ENCODE data around the gene FCN2. TPM values are rescaled to one million over a fixed set of nuclear protein-coding genes. Genes with fewer than 3 reads are reported as not detected.

FCN2 gene
- polyA plus RNA-seq, 2 of the 4 experiments (the other 2 are of a cell fraction), result not detected

GRCh38 chr9:134935056-134935640 is 54.5 kb downstream of the FCN2 start:
- no peak overlapping the region for H3K4me3 ChIP-seq
- DNase-seq (ENCODE audit: low read depth in 1 of 2, low spot score in 1 of 2), result no peak
- no peak overlapping the region for H3K27ac ChIP-seq
- ChIA-PET POLR2A (no interaction called here), CTCF (interaction anchor here (0.9 to 1.4 kb wide), 2 partner anchors 9 kb away, joined by 3 read pairs; no protein-coding TSS in a partner anchor)
- 54% methylated on average over 17 of the region's 17 CpGs for WGBS (ENCODE audit: missing lambda C conversion rate)
- TF ChIP-seq NFE2L2 (conservative IDR thresholded peaks at IDR 0.05; ENCODE audit: low read length), result no peak
- no peak for TF ChIP-seq FOSL2 (IDR thresholded peaks at IDR 0.05)
- TF ChIP-seq FOSL2 (CRISPR knock-in tag; IDR thresholded peaks at IDR 0.05), result no peak
- TF ChIP-seq JUN (IDR thresholded peaks at IDR 0.05), result no peak
- no peak for TF ChIP-seq ZSCAN20 (CRISPR knock-in tag; IDR thresholded peaks at IDR 0.05)
- no peak for TF ChIP-seq BCL3 (IDR thresholded peaks at IDR 0.05)
- TF ChIP-seq ZNF302 (CRISPR knock-in tag; IDR thresholded peaks at IDR 0.05), result no peak
- no peak for TF ChIP-seq SREBF2 (IDR thresholded peaks at IDR 0.05)
- no peak for FAIRE-seq
- no peak for ATAC-seq
- no peaks in the 10 kb centered on the region for H3K9me3 ChIP-seq
- H3K4me1 ChIP-seq, result no peaks in the 10 kb centered on the region
- H3K4me2 ChIP-seq, result no peak overlapping the region

GRCh38 chr9:134935701-134936345 is 55.2 kb downstream of the FCN2 start:
- 59% methylated on average over 27 of the region's 27 CpGs for WGBS (ENCODE audit: missing lambda C conversion rate)
- CTCF ChIA-PET, result interaction anchor here (0.9 to 1.3 kb wide), 2 partner anchors 8 to 13 kb away, joined by 3 read pairs; no protein-coding TSS in a partner anchor
- no peak for DNase-seq (ENCODE audit: low read depth in 1 of 2, low spot score in 1 of 2)
- FAIRE-seq, result no peak
- Histone ChIP-seq H3K4me2 (no peak overlapping the region), H3K27ac (no peak overlapping the region), H3K4me3 (no peak overlapping the region), H3K4me1 (no peaks in the 10 kb centered on the region), H3K9me3 (no peaks in the 10 kb centered on the region)
- no peak for TF ChIP-seq HEYL (CRISPR knock-in tag; IDR thresholded peaks at IDR 0.05)
- POLR2A ChIA-PET, result no interaction called here
- no peak for ATAC-seq

- no peak overlapping the region for H3K27ac ChIP-seq
- no peaks in the 10 kb centered on the region for H3K4me1 ChIP-seq
- POLR2A ChIA-PET, result no interaction called here
- DNase-seq (ENCODE audit: low read depth in 1 of 2, low spot score in 1 of 2), result no peak
- no peak for ATAC-seq
- H3K4me2 ChIP-seq, result no peak overlapping the region
- CTCF ChIA-PET, result interaction anchor here (1.3 kb wide), 1 partner anchor 13 kb away, joined by 3 read pairs; no protein-coding TSS in a partner anchor
- no peaks in the 10 kb centered on the region for H3K9me3 ChIP-seq
- 40% methylated on average over 12 of the region's 13 CpGs for WGBS (ENCODE audit: missing lambda C conversion rate)
- no peak for TF ChIP-seq GATA3 (IDR thresholded peaks at IDR 0.05; ENCODE audit: borderline replicate concordance)
- TF ChIP-seq CHD2 (IDR thresholded peaks at IDR 0.05; ENCODE audit: low read length, partially characterized antibody), result no peak
- no peak for TF ChIP-seq JUN (IDR thresholded peaks at IDR 0.05)
- no peak for TF ChIP-seq ZC3H11A (IDR thresholded peaks at IDR 0.05)
- TF ChIP-seq ATOH8 (CRISPR knock-in tag; IDR thresholded peaks at IDR 0.05; ENCODE audit: low read depth), result no peak
- no peak for TF ChIP-seq FOSB (CRISPR knock-in tag; IDR thresholded peaks at IDR 0.05)
- no peak for TF ChIP-seq ELK1 (IDR thresholded peaks at IDR 0.05; ENCODE audit: low read depth, low read length)
- no peak for TF ChIP-seq EHF (CRISPR knock-in tag; IDR thresholded peaks at IDR 0.05)
- no peak for TF ChIP-seq BCL3 (IDR thresholded peaks at IDR 0.05)
- no peak overlapping the region for H3K4me3 ChIP-seq
- no peak for FAIRE-seq
Measured at GRCh38 chr9:134936346-134937163, 55.9 kb downstream of the FCN2 start.

Small RNA genes within 50 kb of the gene (small RNA-seq; reads per million reads assigned to genes)
- gene AL603650.1 (0 reads per million in 6 experiments), gene MIR3689A (0 reads per million in 6 experiments), gene MIR3689B (0 reads per million in 6 experiments), gene MIR3689C (0 reads per million in 6 experiments), gene MIR3689D1 (0 reads per million in 6 experiments), gene MIR3689D2 (0 reads per million in 6 experiments), gene MIR3689E (0 reads per million in 6 experiments), gene MIR3689F (0 reads per million in 6 experiments)

Other genes starting within 250 kb of the FCN2 start
- gene COL5A1, start 239.0 kb upstream of the FCN2 start, polyA plus RNA-seq (2011; rRNA removed), result 15.2 and 16.1 TPM in 2 replicates
- gene COL5A1, start 239.0 kb upstream of the FCN2 start, polyA plus RNA-seq (2017; fragmentation: RNase III; extraction: RNeasy Plus Mini Kit Qiagen cat#74134 plus additional on column Dnase treatment), result 50.7 to 72.3 TPM (median 67.5 TPM) in 3 replicates
- not detected in 2 replicates for gene FCN1, start 37.1 kb downstream of the FCN2 start, polyA plus RNA-seq (2011; rRNA removed)
- gene FCN1, start 37.1 kb downstream of the FCN2 start, polyA plus RNA-seq (2017; fragmentation: RNase III; extraction: RNeasy Plus Mini Kit Qiagen cat#74134 plus additional on column Dnase treatment), result not detected in 3 replicates
- gene OLFM1, start 206.9 kb downstream of the FCN2 start, polyA plus RNA-seq (2011; rRNA removed), result 2.7 and 3.6 TPM in 2 replicates
- 8.0 to 11.4 TPM (median 10.5 TPM) in 3 replicates for gene OLFM1, start 206.9 kb downstream of the FCN2 start, polyA plus RNA-seq (2017; fragmentation: RNase III; extraction: RNeasy Plus Mini Kit Qiagen cat#74134 plus additional on column Dnase treatment)

Measured in A549 (cell line).